CD4-positive, alpha-beta T cell treated with Interleukin-2 at 100 ng/mL for 4 hours (primary cell): ENCODE data around the gene TRAPPC2L.

ENCODE experiments used
- DNase-seq: peaks from one replicate; pipeline ENCODE4 v3.0.0-alpha.2; 2020; ENCODE audit warnings: low spot score

The TRAPPC2L gene

GRCh38 chr16:88861359-88861758 lies 4.4 kb downstream of the TRAPPC2L start:
- DNase-seq = no peak

- DNase-seq = no peak
These were observed 6.0 kb downstream of the TRAPPC2L start for GRCh38 chr16:88862968-88863367.

- no peak for DNase-seq
These were observed 6.5 kb downstream of the TRAPPC2L start for GRCh38 chr16:88863426-88863825.

GRCh38 chr16:88864099-88864498 lies 7.2 kb downstream of the TRAPPC2L start:
- no peak for DNase-seq

GRCh38 chr16:88864521-88864920 lies 7.6 kb downstream of the TRAPPC2L start:
- no peak for DNase-seq

GRCh38 chr16:88865310-88865709 lies 8.4 kb downstream of the TRAPPC2L start:
- DNase-seq = no peak

GRCh38 chr16:88865742-88866141 lies 8.8 kb downstream of the TRAPPC2L start:
- no peak for DNase-seq

- no peak for DNase-seq
These were observed 9.4 kb downstream of the TRAPPC2L start, which contains the start of gene PABPN1L for GRCh38 chr16:88866151-88866920. PABPN1L (minus strand) TSS chr16:88866660; CDS start chr16:88866606, 54 bp downstream.

GRCh38 chr16:88867581-88868246 lies 10.8 kb downstream of the TRAPPC2L start:
- no peak for DNase-seq

- DNase-seq = no peak
These were observed 12.2 kb downstream of the TRAPPC2L start for GRCh38 chr16:88868974-88869672.

- no peak for DNase-seq
These were observed 12.7 kb downstream of the TRAPPC2L start for GRCh38 chr16:88869673-88869980.

GRCh38 chr16:88870608-88871348 lies 13.9 kb downstream of the TRAPPC2L start:
- no peak for DNase-seq

- no peak for DNase-seq
These were observed 14.4 kb downstream of the TRAPPC2L start for GRCh38 chr16:88871349-88871702.

- DNase-seq = no peak
These were observed 14.9 kb downstream of the TRAPPC2L start for GRCh38 chr16:88871730-88872416.

GRCh38 chr16:88872650-88873331 lies 15.9 kb downstream of the TRAPPC2L start:
- no peak for DNase-seq

GRCh38 chr16:88874938-88875599 lies 18.1 kb downstream of the TRAPPC2L start:
- DNase-seq = no peak

GRCh38 chr16:88875703-88876234 lies 18.8 kb downstream of the TRAPPC2L start:
- no peak for DNase-seq

- DNase-seq = no peak
These were observed 20.1 kb downstream of the TRAPPC2L start for GRCh38 chr16:88876942-88877526.

GRCh38 chr16:88877564-88878289 lies 20.8 kb downstream of the TRAPPC2L start:
- DNase-seq = no peak
